ENCODE measurements around the gene RANBP3L. TPM values are rescaled to one million over a fixed set of nuclear protein-coding genes. Genes with fewer than 3 reads are reported as not detected.
"Not testable (repeated sequence)": the region's sequence is repeated elsewhere in the genome, so short reads cannot be mapped to it uniquely, and the experiment has no call there.

RANBP3L gene, protein sequence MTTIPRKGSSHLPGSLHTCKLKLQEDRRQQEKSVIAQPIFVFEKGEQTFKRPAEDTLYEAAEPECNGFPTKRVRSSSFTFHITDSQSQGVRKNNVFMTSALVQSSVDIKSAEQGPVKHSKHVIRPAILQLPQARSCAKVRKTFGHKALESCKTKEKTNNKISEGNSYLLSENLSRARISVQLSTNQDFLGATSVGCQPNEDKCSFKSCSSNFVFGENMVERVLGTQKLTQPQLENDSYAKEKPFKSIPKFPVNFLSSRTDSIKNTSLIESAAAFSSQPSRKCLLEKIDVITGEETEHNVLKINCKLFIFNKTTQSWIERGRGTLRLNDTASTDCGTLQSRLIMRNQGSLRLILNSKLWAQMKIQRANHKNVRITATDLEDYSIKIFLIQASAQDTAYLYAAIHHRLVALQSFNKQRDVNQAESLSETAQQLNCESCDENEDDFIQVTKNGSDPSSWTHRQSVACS
- polyA plus RNA-seq (ENCODE audit: insufficient read length in 3 of 3): 1 to 10 TPM; 7.6 to 8.3 (median 7.7) TPM

DNA sequence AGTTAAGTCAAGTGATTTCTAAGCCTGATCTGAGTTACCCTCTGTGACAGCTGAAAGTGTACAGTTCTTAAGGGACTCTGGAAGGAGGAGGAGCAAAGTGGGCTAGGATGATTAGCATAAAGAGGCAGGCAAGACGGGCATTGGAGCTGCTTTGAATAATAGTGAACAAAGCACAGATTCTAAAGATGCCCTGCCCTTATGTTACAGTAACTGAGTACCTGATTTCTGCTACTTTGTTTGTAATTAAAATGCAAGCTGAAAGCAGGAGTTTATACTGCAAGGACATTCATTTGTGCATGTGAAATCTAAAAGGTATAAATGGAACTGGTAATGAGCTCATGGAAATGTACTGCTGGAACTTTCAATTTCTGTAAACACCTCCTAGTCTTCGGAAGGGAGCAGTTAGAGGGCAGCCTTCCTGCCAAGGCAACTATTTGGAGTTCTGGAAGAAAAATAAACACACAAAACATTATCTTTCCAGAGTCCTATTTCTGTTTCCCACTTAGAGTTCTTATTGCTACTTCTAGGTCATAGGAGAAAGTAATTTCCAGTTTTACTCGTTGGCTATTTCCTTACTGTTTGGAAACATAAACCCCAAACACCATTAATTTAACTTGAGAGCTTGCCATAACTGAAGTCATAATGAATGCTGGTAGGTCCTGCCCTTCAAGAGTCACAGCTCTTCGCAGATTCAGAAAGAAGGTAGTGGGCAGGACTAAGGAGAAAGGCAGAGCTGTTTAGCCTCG lies at the start of gene RANBP3L:
RANBP3L (minus strand) TSS at position 45 of the 746 bp plus-strand sequence. CDS start 486 bp downstream, outside the sequence.
- no peak for DNase-seq (ENCODE audit: low read depth in 3 of 3, low spot score in 2 of 3)

DNA sequence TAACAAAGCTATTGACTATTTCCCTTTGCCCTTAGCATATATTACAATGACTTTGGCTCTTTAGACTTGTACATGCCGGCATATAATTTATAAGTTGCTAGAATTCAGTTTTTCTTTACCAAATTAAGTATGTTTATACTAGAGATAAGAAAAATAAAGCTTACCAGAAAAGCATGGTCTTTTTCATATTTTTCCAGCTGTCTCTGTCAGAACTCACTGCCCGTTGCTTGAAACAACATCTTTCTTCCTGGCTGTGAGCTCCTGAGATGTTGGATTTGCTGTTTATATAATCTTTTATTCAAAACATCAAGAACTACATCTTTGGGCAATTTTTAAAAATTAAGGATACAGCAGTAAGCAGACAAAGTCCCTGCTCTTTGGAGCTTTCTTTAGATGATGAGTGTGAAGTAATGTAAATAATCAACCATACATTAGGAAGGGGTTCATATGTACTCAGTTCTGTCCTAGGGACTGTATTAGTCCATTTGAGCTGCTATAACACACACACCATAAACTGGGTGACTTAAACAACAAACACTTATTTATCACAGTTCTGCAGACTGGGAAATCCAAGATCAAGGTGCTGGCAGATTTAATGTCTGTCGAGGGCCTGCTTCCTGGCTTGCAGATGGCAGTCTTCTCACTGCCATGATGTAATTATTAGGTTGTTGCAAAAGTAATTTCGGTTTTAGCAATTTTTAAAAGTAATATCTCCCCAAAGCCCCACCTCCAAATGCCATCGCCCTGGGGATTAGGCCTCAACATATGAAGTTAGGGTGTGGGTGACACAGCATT lies 45.4 kb upstream of the RANBP3L start:
- no peak for DNase-seq (ENCODE audit: low read depth in 3 of 3, low spot score in 2 of 3)

DNA sequence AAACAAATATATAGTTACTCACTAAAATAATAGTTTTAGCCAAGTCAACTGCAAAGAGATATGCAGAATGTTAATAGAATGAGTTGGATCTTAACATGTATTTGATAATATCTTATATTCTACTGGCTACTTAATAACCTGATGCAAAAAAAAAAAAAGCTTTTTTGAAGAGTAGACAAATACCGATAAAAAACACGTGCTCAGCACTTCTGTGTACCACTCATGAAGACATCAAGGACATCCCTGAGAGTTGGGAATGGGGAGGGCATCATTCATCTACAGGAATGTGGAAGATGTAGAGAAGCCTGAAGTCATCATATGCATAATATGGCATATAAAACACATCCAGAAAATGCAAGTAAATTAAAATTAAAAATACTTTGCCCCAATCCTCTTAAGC lies 43.2 kb upstream of the RANBP3L start:
- DNase-seq (ENCODE audit: low read depth in 3 of 3, low spot score in 2 of 3): no peak

DNA sequence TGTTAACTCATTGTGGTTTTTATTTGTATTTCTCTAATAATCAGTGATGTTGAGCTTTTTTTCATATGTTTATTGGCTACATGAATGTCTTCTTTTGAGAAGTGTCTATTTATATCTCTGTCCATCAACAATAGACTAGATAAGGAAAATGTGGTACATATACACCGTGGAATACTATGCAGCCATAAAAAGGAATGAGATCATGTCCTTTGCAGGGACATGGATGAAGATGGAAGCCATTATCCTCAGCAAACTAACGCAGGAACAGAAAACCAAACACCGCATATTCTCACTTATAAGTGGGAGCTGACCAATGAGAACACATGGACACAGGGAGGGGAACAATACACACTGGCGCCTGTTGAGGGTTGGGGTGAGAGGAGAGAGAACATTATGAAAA lies 40.0 kb upstream of the RANBP3L start:
- DNase-seq (ENCODE audit: low read depth in 3 of 3, low spot score in 2 of 3): not testable (repeated sequence)

DNA sequence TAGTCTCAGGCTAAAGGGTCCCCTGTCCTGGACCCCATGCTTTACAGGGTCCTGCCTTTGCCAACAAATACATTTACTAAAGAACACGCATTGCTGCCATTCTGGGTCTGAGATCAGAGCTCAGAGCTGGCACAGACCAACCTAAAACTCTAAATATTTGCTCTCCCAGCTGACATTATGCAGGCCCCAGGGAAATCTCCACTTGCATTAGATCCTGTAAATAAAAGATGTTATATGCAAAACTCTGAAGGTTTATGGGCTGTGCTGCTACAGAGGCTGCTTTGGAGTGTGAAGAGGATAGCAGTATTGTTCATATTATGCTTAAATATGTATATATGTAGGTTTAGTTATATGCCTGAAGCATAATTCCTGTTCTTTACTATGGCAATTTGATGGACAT lies 35.9 kb upstream of the RANBP3L start:
- DNase-seq (ENCODE audit: low read depth in 3 of 3, low spot score in 2 of 3): no peak

DNA sequence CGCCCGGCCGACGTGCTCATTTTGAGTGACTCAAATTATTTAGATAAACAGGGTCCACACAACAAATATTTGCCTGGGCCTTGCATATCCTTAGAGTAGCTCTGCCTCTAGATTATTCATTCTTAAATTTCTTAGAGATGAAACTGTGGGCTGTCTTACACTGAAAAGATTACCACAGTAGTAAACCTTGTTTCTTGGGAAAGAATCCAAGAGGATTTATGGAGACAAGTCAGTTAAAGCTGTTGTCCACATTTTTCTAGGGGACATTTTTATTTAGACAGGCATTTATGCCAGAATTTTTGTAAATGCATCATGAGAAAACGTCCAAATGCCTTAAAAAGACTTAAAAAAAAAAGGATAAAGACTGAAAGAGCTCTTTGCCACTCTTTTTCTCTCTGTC lies 32.6 kb upstream of the RANBP3L start:
- DNase-seq (ENCODE audit: low read depth in 3 of 3, low spot score in 2 of 3): peak in 1 of 3 donors; percentile 24

DNA sequence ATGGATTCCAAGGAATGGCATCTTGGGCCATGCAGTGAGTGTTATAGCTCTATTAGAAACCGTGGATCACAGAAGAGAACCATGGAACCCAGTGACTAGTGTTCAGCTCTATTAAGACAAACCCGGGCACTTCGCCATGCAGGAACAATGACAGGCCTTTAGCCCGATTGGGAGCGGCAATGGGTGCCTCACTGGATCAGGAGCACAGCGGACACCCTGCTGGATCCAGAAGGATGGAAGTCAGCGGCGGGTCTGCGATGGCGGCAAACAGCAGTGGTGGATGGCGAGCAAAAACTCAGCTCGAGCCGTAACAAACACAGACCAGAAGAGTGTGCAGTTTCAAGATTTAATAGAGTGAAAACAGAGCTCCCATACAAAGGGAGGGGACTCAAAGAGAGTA lies 31.0 kb upstream of the RANBP3L start:
- not testable (repeated sequence) for DNase-seq (ENCODE audit: low read depth in 3 of 3, low spot score in 2 of 3)

DNA sequence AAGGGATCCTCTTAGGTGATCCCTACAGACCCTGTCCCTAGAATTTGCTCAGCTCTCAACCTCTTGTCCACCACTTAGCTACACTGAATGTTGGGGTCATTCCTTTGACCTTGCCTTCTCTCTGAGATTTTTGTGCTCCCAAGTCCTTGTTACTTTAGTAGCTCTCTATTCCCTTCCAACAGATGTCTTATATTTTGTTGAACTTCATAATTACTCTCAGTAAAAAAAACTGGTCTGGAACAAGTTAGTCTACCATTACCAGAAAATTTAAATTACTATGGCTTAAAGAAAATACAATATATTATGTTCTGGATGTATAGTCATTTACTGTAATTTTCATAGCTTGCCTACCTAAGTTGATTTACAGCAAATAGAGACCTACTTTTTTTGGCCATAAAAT lies 23.5 kb upstream of the RANBP3L start:
- no peak for DNase-seq (ENCODE audit: low read depth in 3 of 3, low spot score in 2 of 3)

DNA sequence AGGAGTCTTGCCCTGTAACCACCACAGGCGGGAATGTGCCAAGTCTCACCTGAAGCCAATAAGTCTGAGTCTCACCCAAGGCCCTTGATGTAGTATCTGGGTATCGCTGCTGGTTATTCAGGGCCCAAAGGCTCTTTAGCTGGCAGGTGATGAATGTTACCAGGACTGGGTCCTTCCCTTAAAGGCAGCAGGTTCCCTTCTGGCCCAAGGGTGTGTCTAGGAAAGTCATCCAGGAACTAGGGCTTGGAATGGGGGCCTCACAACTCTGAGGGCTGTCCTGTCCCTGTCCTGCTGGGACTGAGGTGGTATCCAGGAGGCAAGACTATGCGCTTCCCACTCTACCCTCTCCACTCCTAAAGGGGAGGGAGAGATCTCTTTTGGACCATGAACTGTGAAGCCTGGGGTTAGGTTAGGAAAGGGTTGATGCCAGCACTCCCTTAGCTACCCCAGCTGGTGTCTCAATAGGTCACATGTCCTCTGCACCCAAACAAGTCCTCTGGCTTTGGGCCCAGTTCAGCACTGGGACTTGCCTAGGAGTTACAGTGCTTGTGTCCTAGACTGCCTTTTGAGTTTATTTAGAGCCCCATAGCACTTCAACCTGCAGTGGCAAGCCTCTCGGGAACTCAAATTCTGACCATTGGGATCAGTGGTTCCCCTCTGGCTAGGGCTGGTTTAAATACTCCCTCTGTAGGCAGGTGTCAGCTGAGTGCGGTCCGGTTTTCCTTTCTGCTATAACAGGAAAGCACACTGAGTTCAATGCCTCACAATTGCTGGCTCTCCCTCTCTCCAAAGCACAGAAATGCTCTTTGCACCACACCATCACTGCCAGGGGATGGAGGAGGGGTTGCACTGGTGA lies 22.5 kb upstream of the RANBP3L start:
- no peak for DNase-seq (ENCODE audit: low read depth in 3 of 3, low spot score in 2 of 3)

DNA sequence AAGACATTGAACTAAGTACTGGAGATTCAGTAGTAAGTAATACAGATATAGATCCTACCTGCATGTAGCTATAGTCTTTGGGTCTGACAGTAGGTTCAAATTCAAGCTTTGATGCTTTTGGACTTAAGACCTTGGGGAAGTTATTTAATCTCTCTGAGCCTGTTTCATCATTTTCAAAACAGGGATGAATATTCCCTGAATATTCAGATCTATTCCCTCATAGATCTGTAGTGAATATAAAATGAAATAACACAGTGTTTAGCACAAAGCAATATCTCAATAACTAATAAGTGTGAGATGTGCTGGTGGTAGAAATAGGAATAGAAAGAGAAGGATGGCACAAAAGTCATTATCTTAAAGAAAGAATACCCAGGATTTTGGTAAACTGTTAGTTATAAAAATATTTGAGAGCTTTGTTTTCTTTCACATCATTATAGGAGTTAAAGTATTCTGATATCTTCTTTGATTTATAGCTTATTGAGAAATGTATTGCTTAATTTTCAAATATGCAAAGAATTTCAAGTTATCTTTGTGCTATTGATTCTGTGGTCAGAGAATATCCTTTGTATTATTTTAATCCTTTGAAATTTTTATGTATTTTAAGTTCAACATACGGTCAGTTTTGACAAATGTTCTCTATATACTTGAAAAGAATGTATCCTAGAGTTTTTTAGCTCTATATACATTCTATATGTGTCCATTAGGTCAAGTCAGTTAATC lies 11.4 kb upstream of the RANBP3L start:
- no peak for DNase-seq (ENCODE audit: low read depth in 3 of 3, low spot score in 2 of 3)

DNA sequence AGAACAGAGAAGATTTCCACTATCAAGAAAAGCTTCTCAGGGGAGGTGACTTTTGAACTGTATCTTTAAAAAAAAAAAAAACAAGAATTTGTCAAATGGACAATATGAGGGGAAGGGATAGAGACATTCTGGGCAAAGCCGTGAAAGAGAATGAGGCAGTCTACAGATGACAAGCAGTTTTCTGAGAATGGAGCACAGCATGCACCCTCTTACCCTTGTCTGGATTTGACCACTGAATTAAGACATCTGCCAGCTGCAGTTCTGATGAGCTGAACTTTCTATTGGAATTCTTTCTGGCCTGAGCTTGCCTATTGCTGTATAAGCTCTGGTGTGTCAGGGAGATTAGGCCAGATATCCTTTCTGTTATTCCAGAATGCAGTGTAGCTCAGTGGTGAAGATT lies 10.3 kb upstream of the RANBP3L start:
- no peak for DNase-seq (ENCODE audit: low read depth in 3 of 3, low spot score in 2 of 3)

DNA sequence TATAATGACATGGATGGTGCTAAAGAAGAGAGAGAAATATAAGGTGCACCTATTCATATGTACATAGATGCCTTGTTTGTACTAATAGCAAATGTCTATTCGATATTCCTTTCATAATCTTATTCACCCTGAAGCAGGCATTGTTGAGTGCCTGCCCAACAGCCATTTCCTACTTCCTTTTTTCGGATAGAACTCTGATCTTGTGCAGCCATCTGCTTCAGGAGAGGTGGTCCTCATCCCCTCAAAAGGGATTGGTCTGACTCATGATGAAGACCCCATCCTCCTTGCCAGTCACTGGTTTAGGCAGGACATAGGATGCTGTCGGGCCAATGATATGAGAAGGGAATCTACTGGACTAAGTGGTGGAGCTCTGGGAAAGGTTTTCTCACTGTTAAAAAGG lies 8.4 kb upstream of the RANBP3L start:
- DNase-seq (ENCODE audit: low read depth in 3 of 3, low spot score in 2 of 3): no peak

DNA sequence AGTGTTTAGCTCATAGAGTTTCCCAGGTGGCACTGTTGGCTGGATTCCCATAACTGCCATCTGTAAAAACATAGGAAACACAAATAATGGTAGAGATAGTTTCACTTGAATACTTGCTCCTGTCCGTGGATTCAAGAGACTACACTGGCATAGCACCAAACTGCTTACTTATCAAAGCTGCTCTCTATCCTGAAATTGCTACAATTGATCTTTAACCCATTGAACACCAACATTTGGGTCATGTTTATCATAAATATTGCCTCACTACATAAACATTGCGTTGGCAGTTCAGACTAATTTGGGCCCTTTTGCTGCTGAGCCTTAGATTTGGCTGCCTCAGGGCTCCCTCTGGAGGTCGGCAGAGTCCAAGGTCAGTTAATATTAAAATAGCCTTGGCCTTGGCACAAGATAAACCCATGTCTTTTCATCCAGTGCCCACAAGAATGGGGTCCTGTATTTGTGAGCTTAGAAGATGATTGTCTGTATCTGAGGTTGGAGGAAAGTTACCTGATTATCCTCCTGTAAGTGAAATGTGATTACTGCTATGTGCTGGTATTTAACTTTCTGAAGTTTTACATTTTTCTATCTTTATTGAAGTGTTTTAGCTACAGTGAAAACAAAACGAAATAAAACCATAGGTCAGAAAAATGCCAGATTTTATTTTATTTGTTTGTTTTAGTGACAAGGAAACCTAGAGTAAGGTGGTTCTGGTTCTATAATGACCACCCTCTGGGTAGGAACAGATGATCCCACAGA lies 4.0 kb upstream of the RANBP3L start:
- no peak for DNase-seq (ENCODE audit: low read depth in 3 of 3, low spot score in 2 of 3)

DNA sequence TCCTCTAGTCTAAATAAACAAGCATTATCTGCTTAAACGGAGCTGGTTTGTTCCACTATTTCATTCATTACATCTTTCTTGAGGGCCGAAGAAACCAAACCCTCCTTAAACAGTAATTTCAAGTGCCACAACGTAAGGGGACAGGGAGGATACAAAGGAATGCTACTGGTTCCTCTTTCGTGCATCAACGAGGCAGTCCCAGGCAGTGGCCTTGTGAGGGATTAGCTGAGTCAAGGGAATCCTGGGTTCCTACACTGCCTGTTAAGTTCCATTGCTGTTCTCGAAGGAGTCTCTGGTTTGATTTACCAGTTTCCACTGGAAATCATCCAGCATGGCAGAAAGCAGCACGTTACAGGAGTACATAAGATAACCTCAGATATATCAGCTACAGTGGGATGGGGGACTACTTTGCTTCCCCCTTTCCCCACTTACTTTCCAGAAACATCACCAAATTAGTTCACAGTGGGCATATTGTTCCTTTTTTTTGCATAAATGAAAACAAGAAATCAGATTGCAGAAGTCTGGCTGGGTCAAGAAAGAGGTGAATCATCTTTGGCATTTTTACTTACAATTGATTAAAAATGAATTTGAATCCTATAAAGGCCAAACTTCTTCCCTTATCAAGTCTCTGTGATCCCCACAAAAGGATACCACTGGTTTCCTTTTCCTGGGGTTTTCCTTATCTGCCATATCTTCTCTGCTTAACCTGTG lies 2.5 kb upstream of the RANBP3L start:
- DNase-seq (ENCODE audit: low read depth in 3 of 3, low spot score in 2 of 3): no peak

DNA sequence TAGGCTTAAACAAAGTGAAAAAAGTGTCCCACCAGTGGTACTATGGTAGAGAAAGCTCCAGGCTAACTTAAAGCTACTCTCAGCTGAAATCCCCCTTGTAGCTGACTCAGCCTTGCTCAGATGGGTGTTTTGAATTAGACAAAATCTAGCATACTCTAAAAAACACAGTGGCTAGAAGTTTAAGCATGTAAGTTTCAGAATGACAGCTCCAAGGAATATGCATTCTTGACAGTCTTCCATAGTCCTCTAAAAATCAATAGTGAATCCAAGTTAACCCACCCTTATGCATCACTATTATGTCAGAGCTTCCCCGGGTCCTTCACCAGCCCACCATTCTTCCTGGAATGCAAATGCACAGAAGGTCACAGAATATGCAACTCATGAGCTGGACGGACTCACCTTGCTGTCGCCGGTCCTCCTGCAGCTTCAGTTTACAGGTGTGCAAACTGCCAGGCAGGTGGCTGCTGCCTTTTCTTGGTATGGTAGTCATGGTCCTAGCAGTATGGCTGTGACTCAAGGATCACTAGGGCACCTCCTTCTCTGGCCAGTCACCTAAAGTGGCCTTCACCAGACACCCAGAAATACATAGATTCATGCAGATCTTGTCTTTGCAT lies 668 bp downstream of the RANBP3L start:
- DNase-seq (ENCODE audit: low read depth in 3 of 3, low spot score in 2 of 3): no peak

DNA sequence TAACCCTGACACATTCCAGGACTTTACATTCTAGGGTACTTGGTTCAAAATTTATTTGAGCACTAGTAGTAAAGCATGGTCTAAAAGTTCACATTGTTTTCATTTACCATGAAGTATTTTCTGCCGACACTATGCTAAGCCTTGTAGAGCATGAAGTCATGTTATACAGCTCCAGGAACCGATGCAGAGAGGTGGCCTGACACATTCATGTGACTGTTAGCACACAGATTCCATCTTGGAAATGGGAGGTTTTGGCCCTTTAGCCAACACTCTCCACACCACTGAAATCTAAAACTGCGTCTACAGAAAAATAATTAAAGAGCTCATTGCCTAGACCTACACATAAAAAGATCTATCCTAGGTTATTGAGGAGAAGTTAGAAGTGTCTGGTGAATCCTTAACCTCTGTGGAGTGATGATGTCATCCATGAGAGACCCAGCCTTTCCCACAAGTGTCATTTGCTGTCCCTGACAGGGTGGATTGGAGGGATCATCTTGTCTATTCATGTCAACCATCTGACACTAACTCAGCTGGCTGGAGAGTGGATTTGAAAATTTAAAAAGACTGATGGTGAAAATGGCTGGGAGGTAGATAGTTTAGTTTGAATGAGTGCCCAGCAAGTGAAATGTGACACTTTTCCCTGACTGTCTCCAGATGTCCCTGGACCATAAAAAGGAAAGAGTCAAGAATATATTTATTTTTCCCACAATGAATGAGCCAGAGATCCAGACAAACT lies 1.3 kb downstream of the RANBP3L start:
- no peak for DNase-seq (ENCODE audit: low read depth in 3 of 3, low spot score in 2 of 3)

DNA sequence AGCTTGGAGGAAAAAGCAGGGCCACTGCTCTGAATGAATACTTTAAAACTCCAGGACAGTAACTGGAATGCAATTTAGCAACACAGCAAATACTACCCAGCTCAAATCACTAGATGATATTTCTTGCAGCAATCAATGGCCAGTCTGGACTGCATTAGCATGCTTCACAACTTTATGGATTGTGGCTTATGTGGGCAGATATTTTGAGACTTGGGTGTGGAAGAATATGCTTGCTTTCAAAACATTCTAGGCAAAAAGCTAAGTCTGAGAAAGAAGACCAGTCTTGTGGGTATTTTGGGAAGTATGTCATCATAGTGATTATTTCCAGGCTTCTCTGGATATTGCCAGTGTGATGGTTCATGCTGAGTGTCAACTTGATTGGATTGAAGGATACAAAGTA lies 3.1 kb downstream of the RANBP3L start:
- DNase-seq (ENCODE audit: low read depth in 3 of 3, low spot score in 2 of 3): no peak
